GM18517 (cell line): ENCODE data around the gene GABBR1.

ENCODE experiments used
- ATAC-seq: cut with Tn5 transposase; IDR thresholded peaks from one replicate; pipeline ENCODE4 v1.9.1; 2021; ENCODE audit warnings: mild to moderate bottlenecking, moderate library complexity; ENCODE audit not compliant: unreplicated experiment

Gene GABBR1

GRCh38 chr6:29577544-29577943 is 55.4 kb downstream of the GABBR1 start:
- no peak for ATAC-seq

- ATAC-seq: no peak
Measured at GRCh38 chr6:29576056-29576455, 56.9 kb downstream of the GABBR1 start.

- no peak for ATAC-seq
Measured at GRCh38 chr6:29567991-29568390, 65.0 kb downstream of the GABBR1 start.

GRCh38 chr6:29567541-29567940 is 65.4 kb downstream of the GABBR1 start:
- ATAC-seq: no peak

GRCh38 chr6:29566856-29567255 is 66.1 kb downstream of the GABBR1 start:
- no peak for ATAC-seq

GRCh38 chr6:29564875-29565274 is 68.1 kb downstream of the GABBR1 start:
- ATAC-seq: no peak

- no peak for ATAC-seq
Measured at GRCh38 chr6:29563435-29563965, 69.5 kb downstream of the GABBR1 start.

GRCh38 chr6:29561606-29562181 is 71.3 kb downstream of the GABBR1 start:
- ATAC-seq: no peak

GRCh38 chr6:29561091-29561490 is 71.9 kb downstream of the GABBR1 start:
- no peak for ATAC-seq

- ATAC-seq: no peak
Measured at GRCh38 chr6:29559524-29560287, 73.3 kb downstream of the GABBR1 start, which contains the start of gene UBD. Gene UBD (minus strand): TSS chr6:29559732. CDS start chr6:29559701, 31 bp downstream.

GRCh38 chr6:29558439-29559079 is 74.4 kb downstream of the GABBR1 start:
- no peak for ATAC-seq

GRCh38 chr6:29557320-29557719 is 75.7 kb downstream of the GABBR1 start:
- ATAC-seq: no peak

GRCh38 chr6:29554764-29555163 is 78.2 kb downstream of the GABBR1 start:
- no peak for ATAC-seq

- no peak for ATAC-seq
Measured at GRCh38 chr6:29553268-29554057, 79.5 kb downstream of the GABBR1 start.

GRCh38 chr6:29552512-29553051 is 80.4 kb downstream of the GABBR1 start:
- ATAC-seq: peak; percentile 85

- ATAC-seq: no peak
Measured at GRCh38 chr6:29547573-29547972, 85.4 kb downstream of the GABBR1 start.

GRCh38 chr6:29537714-29538403 is 95.1 kb downstream of the GABBR1 start:
- no peak for ATAC-seq

GRCh38 chr6:29532320-29532951 is 100.5 kb downstream of the GABBR1 start:
- no peak for ATAC-seq

GRCh38 chr6:29531668-29532067 is 101.3 kb downstream of the GABBR1 start:
- ATAC-seq: no peak
